ENCODE results near the gene PIK3R5. TPM values are rescaled to one million over a fixed set of nuclear protein-coding genes. Genes with fewer than 3 reads are reported as not detected.
A peak's percentile ranks its signal among the peaks of the same experiment; 100 is the strongest.

PIK3R5 gene
- total RNA-seq: 10 to 100 TPM; 30.7 to 42.9 TPM

- H3K27ac ChIP-seq: peak within 1 kb of the TSS; percentile 41 to 67
- H3K4me1 ChIP-seq (ENCODE audit: control insufficient read depth in 1 of 2, low read depth in 2 of 2): peaks cover 0 to 6% of the 10 kb centered on the region in 2 donors
- no peak for TF ChIP-seq CTCF (IDR thresholded peaks at IDR 0.05)
- no peaks in the 10 kb centered on the region for H3K9me3 ChIP-seq
- H3K4me3 ChIP-seq: peak within 1 kb of the TSS; percentile 69
- H3K36me3 ChIP-seq: no peaks in the 10 kb centered on the region
- peaks cover 5% of the 10 kb centered on the region for H3K27me3 ChIP-seq (replicated peaks; ENCODE audit: insufficient read depth)
- DNase-seq (ENCODE audit: low spot score) (no peak), ATAC-seq (ENCODE audit: insufficient number of reproducible peaks, low FRiP score, low read depth) (no peak)
Observed at GRCh38 chr17:8965394-8966168, at the start of gene PIK3R5. PIK3R5 (minus strand) TSS chr17:8965707; CDS start chr17:8911494, 54,213 bp downstream.

GRCh38 chr17:9011001-9011400, 45.5 kb upstream of the PIK3R5 start:
- Histone ChIP-seq H3K27ac (no peak overlapping the region), H3K4me1 (ENCODE audit: control insufficient read depth in 1 of 2, low read depth in 2 of 2) (no peaks in the 10 kb centered on the region), H3K9me3 (no peaks in the 10 kb centered on the region), H3K27me3 (replicated peaks; ENCODE audit: insufficient read depth) (no peaks in the 10 kb centered on the region), H3K4me3 (no peak overlapping the region), H3K36me3 (no peaks in the 10 kb centered on the region)
- ATAC-seq (ENCODE audit: insufficient number of reproducible peaks, low FRiP score, low read depth): no peak
- no peak for DNase-seq (ENCODE audit: low spot score)
- TF ChIP-seq CTCF (IDR thresholded peaks at IDR 0.05): no peak

- no peak for DNase-seq (ENCODE audit: low spot score)
- no peak for TF ChIP-seq CTCF (IDR thresholded peaks at IDR 0.05)
- Histone ChIP-seq H3K27ac (no peak overlapping the region), H3K4me1 (ENCODE audit: control insufficient read depth in 1 of 2, low read depth in 2 of 2) (no peaks in the 10 kb centered on the region), H3K9me3 (no peaks in the 10 kb centered on the region), H3K36me3 (no peaks in the 10 kb centered on the region), H3K27me3 (replicated peaks; ENCODE audit: insufficient read depth) (no peaks in the 10 kb centered on the region), H3K4me3 (no peak overlapping the region)
- no peak for ATAC-seq (ENCODE audit: insufficient number of reproducible peaks, low FRiP score, low read depth)
Observed at GRCh38 chr17:9009737-9010136, 44.2 kb upstream of the PIK3R5 start.

- ATAC-seq (ENCODE audit: insufficient number of reproducible peaks, low FRiP score, low read depth) (no peak), DNase-seq (ENCODE audit: low spot score) (no peak)
- Histone ChIP-seq H3K36me3 (no peaks in the 10 kb centered on the region), H3K27me3 (replicated peaks; ENCODE audit: insufficient read depth) (no peaks in the 10 kb centered on the region), H3K9me3 (no peaks in the 10 kb centered on the region), H3K4me1 (ENCODE audit: control insufficient read depth in 1 of 2, low read depth in 2 of 2) (peaks cover 0 to 5% of the 10 kb centered on the region in 2 donors), H3K27ac (no peak overlapping the region), H3K4me3 (no peak overlapping the region)
- no peak for TF ChIP-seq CTCF (IDR thresholded peaks at IDR 0.05)
Observed at GRCh38 chr17:9009096-9009495, 43.6 kb upstream of the PIK3R5 start.

- DNase-seq (ENCODE audit: low spot score) (no peak), ATAC-seq (ENCODE audit: insufficient number of reproducible peaks, low FRiP score, low read depth) (no peak)
- H3K4me1 ChIP-seq (ENCODE audit: control insufficient read depth in 1 of 2, low read depth in 2 of 2): peaks cover 0 to 16% of the 10 kb centered on the region in 2 donors
- H3K27ac ChIP-seq: no peak overlapping the region
- no peaks in the 10 kb centered on the region for H3K9me3 ChIP-seq
- no peaks in the 10 kb centered on the region for H3K36me3 ChIP-seq
- no peaks in the 10 kb centered on the region for H3K27me3 ChIP-seq (replicated peaks; ENCODE audit: insufficient read depth)
- no peak overlapping the region for H3K4me3 ChIP-seq
- no peak for TF ChIP-seq CTCF (IDR thresholded peaks at IDR 0.05)
Observed at GRCh38 chr17:9007052-9007714, 41.7 kb upstream of the PIK3R5 start.
